Measurements from ENCODE around the gene BLZF1. TPM values are rescaled to one million over a fixed set of nuclear protein-coding genes. Genes with fewer than 3 reads are reported as not detected.

Gene BLZF1
- total and polyA plus RNA-seq, 2 of the 8 experiments (the other 6 are each of a cell fraction or from before 2014, with no cell fraction given) = 1.8 to 10.3 TPM

DNA sequence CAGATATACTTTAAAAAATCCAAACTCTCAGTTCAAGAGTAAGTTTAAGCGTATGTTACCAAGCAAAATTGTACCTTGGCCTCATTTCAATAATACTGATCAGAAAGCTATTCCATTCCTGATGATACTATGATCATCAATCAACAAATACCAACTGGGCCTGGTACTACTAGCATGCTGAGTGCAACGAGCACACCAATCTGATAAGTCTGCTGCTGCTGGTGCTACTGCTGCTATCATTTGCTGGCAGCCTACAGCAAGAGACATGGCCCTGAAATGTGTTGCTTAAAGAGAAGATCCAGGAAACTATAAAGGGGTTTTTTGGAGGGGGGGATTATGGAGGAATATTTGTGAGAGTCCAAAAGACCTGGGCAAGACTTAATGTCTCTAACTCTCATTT, 40.1 kb upstream of the BLZF1 start:
- Histone ChIP-seq H3K9ac (replicated peaks in 1 of 4; ENCODE audit: extremely low read depth in 1 of 4, low read depth in 3 of 4, low read length in 3 of 4) (no peak overlapping the region), H3K79me2 (ENCODE audit: control insufficient read depth in 1 of 2, insufficient read depth in 2 of 2, low read length in 2 of 2) (peaks cover 0 to 6% of the 10 kb centered on the region in 2 experiments; a peak in 2 of 4 replicates), H3K4ac (replicated peaks; ENCODE audit: insufficient read length, low read depth, low read length) (no peak overlapping the region), H2AK5ac (ENCODE audit: low read depth, low read length) (no peak overlapping the region), H2BK12ac (ENCODE audit: low read depth, low read length) (no peak overlapping the region), H4K8ac (ENCODE audit: extremely low read depth, insufficient read depth, low read length) (no peak overlapping the region), H3K23me2 (ENCODE audit: low read depth, low read length) (no peaks in the 10 kb centered on the region), H3K9me3 (ENCODE audit: insufficient read depth in 2 of 2, low read depth in 1 of 2, low read length in 1 of 2) (no peaks in the 10 kb centered on the region), H2BK15ac (ENCODE audit: low read length) (no peak overlapping the region), H3K27ac (ENCODE audit: low read depth, low read length) (no peak overlapping the region), H3K56ac (replicated peaks; ENCODE audit: insufficient read length, low read depth, low read length) (no peak overlapping the region), H3K14ac (ENCODE audit: insufficient read length) (no peak overlapping the region), H4K20me1 (replicated peaks in 1 of 2; ENCODE audit: control insufficient read depth in 1 of 2, insufficient read depth in 2 of 2, low read length in 2 of 2) (no peaks in the 10 kb centered on the region), H3K18ac (ENCODE audit: extremely low read depth, low read length) (no peak overlapping the region), H2BK20ac (ENCODE audit: low read length) (no peak overlapping the region), H3K4me2 (ENCODE audit: insufficient read depth in 1 of 2, low read depth in 2 of 2, low read length in 2 of 2) (no peak overlapping the region), H2AFZ (ENCODE audit: low read length) (no peak overlapping the region), H2BK120ac (replicated peaks; ENCODE audit: low read depth, low read length) (no peak overlapping the region), H3K36me3 (ENCODE audit: control insufficient read depth in 2 of 4, insufficient read depth in 4 of 4, low read length in 3 of 4) (no peaks in the 10 kb centered on the region), H3K4me1 (replicated peaks in 1 of 4; ENCODE audit: control insufficient read depth in 3 of 4, insufficient read depth in 4 of 4, low read length in 3 of 4) (peaks cover 0 to 4% (median 2%) of the 10 kb centered on the region in 4 experiments; a peak in 1 of 7 replicates), H3K23ac (ENCODE audit: insufficient read length) (no peak overlapping the region), H3K27me3 (replicated peaks in 1 of 4; ENCODE audit: control insufficient read depth in 3 of 4, extremely low read depth in 1 of 4, insufficient read depth in 3 of 4, low read length in 3 of 4) (peaks cover 0 to 1% (median 0%) of the 10 kb centered on the region in 4 experiments; a peak in 1 of 7 replicates), H4K5ac (ENCODE audit: insufficient read length, low read depth, low read length) (no peak overlapping the region), H3K79me1 (ENCODE audit: low read depth, low read length) (no peaks in the 10 kb centered on the region), H2BK5ac (ENCODE audit: low read depth, low read length) (no peak overlapping the region), H4K91ac (replicated peaks; ENCODE audit: insufficient read length, low read length) (no peak overlapping the region), H3K4me3 (ENCODE audit: extremely low read depth in 1 of 4, insufficient read depth in 2 of 4, low read depth in 3 of 4, low read length in 4 of 4) (no peak overlapping the region)
- ChIA-PET POLR2A (ENCODE audit: partially characterized antibody) (no interaction called here), CTCF (ENCODE audit: partially characterized antibody) (no interaction called here)
- TF ChIP-seq ASH2L (IDR thresholded peaks at IDR 0.05; ENCODE audit: low read length) (no peak), JUND (IDR thresholded peaks at IDR 0.05; ENCODE audit: low read length) (no peak), E2F6 (IDR thresholded peaks at IDR 0.05) (no peak), ZNF274 (IDR thresholded peaks at IDR 0.05; ENCODE audit: borderline replicate concordance, extremely low read depth, low read length) (no peak), CREB1 (IDR thresholded peaks at IDR 0.05) (no peak), HDAC6 (IDR thresholded peaks at IDR 0.05; ENCODE audit: low read depth, low read length) (no peak), BRCA1 (IDR thresholded peaks at IDR 0.05; ENCODE audit: low read depth, low read length) (no peak), TAF7 (optimal IDR thresholded peaks at IDR 0.05; ENCODE audit: borderline replicate concordance, low read depth, low read length) (no peak), GTF2F1 (IDR thresholded peaks at IDR 0.05; ENCODE audit: borderline replicate concordance, low read depth, low read length) (no peak)
- 91% methylated on average over 2 of the region's 2 CpGs; no CpG with 5 or more reads in 1 of the 2 experiments for WGBS, 2 experiments (ENCODE audit: extremely low coverage in 1 of 2, insufficient coverage in 1 of 2, insufficient read length in 1 of 2, insufficient replicate concordance in 2 of 2, low coverage in 1 of 2, low lambda C conversion rate in 2 of 2, missing lambda C conversion rate in 1 of 2)
- FAIRE-seq = no peak
- DNase-seq (ENCODE audit: low read depth in 1 of 2, low spot score in 2 of 2) = no peak
